Neural crest cell (in vitro differentiated cells): Measurements from ENCODE around the gene C11orf98. TPM values are rescaled to one million over a fixed set of nuclear protein-coding genes. Genes with fewer than 3 reads are reported as not detected.

Experiments
- DNase-seq: peaks from one replicate; pipeline ENCODE4 v3.0.0; 2021; ENCODE audit warnings: low read depth, mixed read lengths, low spot score
- H3K27ac Mint-ChIP-seq: one replicate; pipeline ENCODE4 v1.8.0; 2021; ENCODE audit warnings: mild to moderate bottlenecking, mixed read lengths; ENCODE audit not compliant: unreplicated experiment
- H3K27me3 Mint-ChIP-seq: 2 replicates; pipeline ENCODE4 v1.8.0; 2021; ENCODE audit warnings: low read depth, mild to moderate bottlenecking, mixed read lengths
- H3K36me3 Mint-ChIP-seq: 2 replicates; pipeline ENCODE4 v1.8.0; 2021; ENCODE audit warnings: low read depth, mild to moderate bottlenecking, mixed read lengths
- H3K4me1 Mint-ChIP-seq: 2 replicates; pipeline ENCODE4 v1.8.0; 2021; ENCODE audit warnings: mixed read lengths
- H3K4me3 Mint-ChIP-seq: one replicate; pipeline ENCODE4 v1.8.0; 2021; ENCODE audit warnings: mild to moderate bottlenecking, mixed read lengths
- H3K9me3 Mint-ChIP-seq: 2 replicates; pipeline ENCODE4 v1.8.0; 2021; ENCODE audit warnings: mixed read lengths
- long read RNA-seq: library from polyadenylated mRNA; unstranded; transcript quantifications from one replicate; pipeline ENCODE4 v2.0.0, GENCODE V29; 2020
- total RNA-seq: library from RNA; stranded (reverse); gene quantifications from 2 replicates; pipeline ENCODE4 v1.2.1, GENCODE V29; 2021
- TF ChIP-seq, protein P1 (sequence below): fragments of 200-600 bp; sonication (generic); conservative IDR thresholded peaks from 2 replicates; pipeline ENCODE4 v1.5.0; 2021; ENCODE audit warnings: antibody characterized with exemption, mild to moderate bottlenecking

Gene C11orf98
- total RNA-seq: 97.4 and 115 TPM in 2 replicates
- long read RNA-seq, transcript C11orf98-201 (4 exons, 654 nt): major isoform, 19 of 22 reads
- long read RNA-seq, partial matches to known transcripts: 0 of 22 reads
- long read RNA-seq, other reads (novel, unspliced or antisense): 0 of 22 reads

DNA sequence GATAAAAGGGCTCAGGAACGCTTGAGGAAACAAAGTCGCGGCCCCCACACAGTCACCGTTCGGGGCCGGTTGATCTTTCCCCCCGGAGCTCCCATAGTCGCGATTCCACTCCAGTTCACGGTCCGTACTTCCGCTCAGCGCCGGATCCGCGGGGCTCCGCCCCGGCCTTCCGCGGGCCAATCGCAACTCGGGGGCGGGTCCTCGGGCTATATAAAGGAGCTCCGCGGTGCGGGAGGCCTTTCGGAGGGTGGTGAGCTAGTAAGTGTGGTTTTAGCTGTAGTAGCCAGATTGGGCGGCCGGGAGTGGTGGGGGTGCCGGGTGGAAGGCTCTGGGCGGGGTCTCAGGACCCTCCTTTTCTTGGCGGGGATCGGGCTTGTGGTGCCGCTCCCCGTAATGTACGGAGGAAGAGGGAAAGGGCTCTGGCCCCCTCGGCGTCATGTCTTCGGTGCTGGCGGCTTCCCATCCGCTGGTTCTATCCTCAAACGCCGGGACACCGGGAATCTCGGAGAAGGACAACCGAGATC, at the start of gene C11orf98, which contains the start of gene CSKMT:
TSS of gene C11orf98 (minus strand) at position 136 of the 524 bp plus-strand sequence. CDS start at position 95, 41 bp downstream.
TSS of gene CSKMT (plus strand) at position 238 of the 524 bp plus-strand sequence. CDS start 568 bp downstream, outside the sequence.
- peaks cover 6% of the 10 kb centered on the region for H3K27me3 Mint-ChIP-seq
- H3K9me3 Mint-ChIP-seq: no peaks in the 10 kb centered on the region
- H3K27ac Mint-ChIP-seq: peak within 1 kb of the TSS; percentile 98
- peak within 1 kb of the TSS; percentile 100 for H3K4me3 Mint-ChIP-seq
- peak; percentile 99 for DNase-seq
- peaks cover 15% of the 10 kb centered on the region for H3K36me3 Mint-ChIP-seq
- peaks cover 39% of the 10 kb centered on the region for H3K4me1 Mint-ChIP-seq
- TF ChIP-seq, protein P1, sequence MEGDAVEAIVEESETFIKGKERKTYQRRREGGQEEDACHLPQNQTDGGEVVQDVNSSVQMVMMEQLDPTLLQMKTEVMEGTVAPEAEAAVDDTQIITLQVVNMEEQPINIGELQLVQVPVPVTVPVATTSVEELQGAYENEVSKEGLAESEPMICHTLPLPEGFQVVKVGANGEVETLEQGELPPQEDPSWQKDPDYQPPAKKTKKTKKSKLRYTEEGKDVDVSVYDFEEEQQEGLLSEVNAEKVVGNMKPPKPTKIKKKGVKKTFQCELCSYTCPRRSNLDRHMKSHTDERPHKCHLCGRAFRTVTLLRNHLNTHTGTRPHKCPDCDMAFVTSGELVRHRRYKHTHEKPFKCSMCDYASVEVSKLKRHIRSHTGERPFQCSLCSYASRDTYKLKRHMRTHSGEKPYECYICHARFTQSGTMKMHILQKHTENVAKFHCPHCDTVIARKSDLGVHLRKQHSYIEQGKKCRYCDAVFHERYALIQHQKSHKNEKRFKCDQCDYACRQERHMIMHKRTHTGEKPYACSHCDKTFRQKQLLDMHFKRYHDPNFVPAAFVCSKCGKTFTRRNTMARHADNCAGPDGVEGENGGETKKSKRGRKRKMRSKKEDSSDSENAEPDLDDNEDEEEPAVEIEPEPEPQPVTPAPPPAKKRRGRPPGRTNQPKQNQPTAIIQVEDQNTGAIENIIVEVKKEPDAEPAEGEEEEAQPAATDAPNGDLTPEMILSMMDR: no peak

DNA sequence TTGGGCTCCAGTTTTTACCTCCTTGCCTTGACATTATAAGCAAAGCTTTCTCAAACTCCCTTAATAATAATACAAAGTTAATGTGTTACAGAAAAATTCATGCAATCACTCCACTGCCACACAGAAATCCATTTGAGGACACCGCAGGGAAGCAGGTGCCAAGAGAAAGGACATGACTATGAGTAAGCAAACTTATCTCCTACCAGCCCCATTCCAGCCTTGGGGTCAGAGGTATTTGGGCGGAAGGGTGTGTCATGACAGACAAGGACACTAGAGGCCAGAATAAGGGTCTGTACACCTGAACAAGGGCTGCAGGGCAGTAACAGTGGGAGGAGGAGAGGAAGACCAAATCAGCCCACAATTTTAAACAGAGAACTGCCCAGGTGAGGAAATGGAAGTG, 48.3 kb upstream of the C11orf98 start:
- Mint-ChIP-seq H3K4me1 (peaks cover 21% of the 10 kb centered on the region), H3K36me3 (peaks cover 30% of the 10 kb centered on the region), H3K27me3 (peaks cover 4% of the 10 kb centered on the region), H3K9me3 (no peaks in the 10 kb centered on the region), H3K4me3 (no peak overlapping the region), H3K27ac (no peak overlapping the region)
- TF ChIP-seq, protein P1: no peak
- no peak for DNase-seq

DNA sequence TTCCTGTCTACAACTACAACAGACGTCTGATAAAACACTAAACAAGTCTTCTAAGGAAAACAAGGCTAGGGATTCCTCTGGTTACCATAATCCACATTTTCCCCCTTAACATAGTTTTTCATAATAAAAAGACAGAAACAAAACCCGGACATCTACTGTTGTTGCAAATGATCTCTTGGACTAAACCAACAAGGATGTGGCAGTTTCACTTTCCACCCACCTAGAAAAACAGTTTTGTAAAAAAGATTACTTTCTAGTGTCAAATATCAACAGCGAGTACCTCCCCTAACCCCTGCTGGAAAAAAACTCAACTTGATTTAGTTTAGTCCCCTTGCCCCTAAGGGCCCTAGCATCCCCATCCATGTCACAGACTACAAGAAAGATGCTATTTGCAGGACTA, 47.9 kb upstream of the C11orf98 start:
- no peaks in the 10 kb centered on the region for H3K9me3 Mint-ChIP-seq
- peaks cover 24% of the 10 kb centered on the region for H3K4me1 Mint-ChIP-seq
- H3K27me3 Mint-ChIP-seq: peaks cover 4% of the 10 kb centered on the region
- DNase-seq: no peak
- TF ChIP-seq, protein P1: no peak
- H3K4me3 Mint-ChIP-seq: no peak overlapping the region
- peaks cover 26% of the 10 kb centered on the region for H3K36me3 Mint-ChIP-seq
- no peak overlapping the region for H3K27ac Mint-ChIP-seq

DNA sequence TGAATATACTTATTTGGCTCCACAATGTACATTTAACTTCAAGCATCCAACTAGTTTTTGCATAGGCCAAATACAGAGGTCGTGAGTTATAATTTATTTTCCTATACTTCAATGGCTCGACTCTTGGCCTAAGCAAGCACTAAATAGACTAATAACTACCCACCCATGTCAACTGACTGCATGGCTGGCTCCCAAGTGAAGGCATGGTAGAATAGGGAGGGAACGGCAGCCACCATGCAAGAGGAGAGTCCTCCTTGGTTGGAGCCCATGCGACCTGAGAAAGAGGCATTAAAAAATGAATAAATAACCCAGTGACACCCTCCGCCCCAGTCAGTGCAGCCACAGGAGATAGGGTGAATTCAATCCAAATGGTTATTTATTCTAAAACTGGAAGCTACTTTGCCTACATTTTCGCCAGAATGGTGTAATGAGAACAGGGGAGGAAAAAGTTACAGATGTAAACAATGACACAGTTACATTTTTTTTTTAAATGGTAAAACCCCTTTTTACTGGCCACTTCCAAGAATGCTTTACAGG, 47.3 kb upstream of the C11orf98 start:
- no peak for DNase-seq
- H3K9me3 Mint-ChIP-seq: no peaks in the 10 kb centered on the region
- peaks cover 29% of the 10 kb centered on the region for H3K4me1 Mint-ChIP-seq
- H3K36me3 Mint-ChIP-seq: peaks cover 25% of the 10 kb centered on the region
- no peak overlapping the region for H3K27ac Mint-ChIP-seq
- TF ChIP-seq, protein P1: no peak
- H3K4me3 Mint-ChIP-seq: peak overlapping the region; percentile 63
- H3K27me3 Mint-ChIP-seq: peaks cover 5% of the 10 kb centered on the region

DNA sequence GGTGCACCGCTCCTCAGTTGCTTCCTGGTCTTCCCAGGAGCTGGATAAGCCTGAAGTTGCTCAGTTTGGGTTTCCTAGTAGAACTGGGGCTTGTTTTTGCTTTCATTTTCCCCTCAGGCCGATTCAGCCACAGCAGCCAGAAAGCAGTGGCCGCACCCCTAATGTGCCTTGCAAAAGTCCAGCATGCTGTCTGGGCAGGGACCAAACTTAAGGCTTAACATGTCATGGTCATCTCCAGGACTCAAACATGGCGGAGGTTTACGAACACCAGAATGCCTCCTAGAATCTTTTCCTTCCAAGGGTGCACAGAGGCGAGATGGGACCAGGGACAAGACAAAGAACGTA, 45.0 kb upstream of the C11orf98 start:
- TF ChIP-seq, protein P1: no peak
- Mint-ChIP-seq H3K36me3 (peaks cover 13% of the 10 kb centered on the region), H3K9me3 (no peaks in the 10 kb centered on the region), H3K4me1 (peaks cover 50% of the 10 kb centered on the region), H3K27me3 (peaks cover 10% of the 10 kb centered on the region), H3K4me3 (peak overlapping the region; percentile 92), H3K27ac (peak overlapping the region; percentile 99)
- DNase-seq: peak; percentile 26
